GM23248 (cell line): ENCODE measurements around the gene MOGAT2. TPM values are rescaled to one million over a fixed set of nuclear protein-coding genes. Genes with fewer than 3 reads are reported as not detected.

Source experiments
- DNase-seq: peaks from one replicate; pipeline ENCODE4 v3.0.0-alpha.2; 2015
- H2AFZ ChIP-seq: fragments of 200-600 bp; sonication (generic); 2 replicates; pipeline ENCODE4 v1.6.1; 2016; ENCODE audit warnings: antibody characterized with exemption
- H3F3A ChIP-seq: fragments of 200-600 bp; sonication (generic); 2 replicates; pipeline ENCODE4 v1.6.1; 2016; ENCODE audit warnings: mild to moderate bottlenecking, antibody characterized with exemption, mixed run types; ENCODE audit not compliant: insufficient read depth
- H3K27ac ChIP-seq: fragments of 200-600 bp; sonication (generic); 2 replicates; pipeline ENCODE4 v1.5.1; 2016; ENCODE audit warnings: mild to moderate bottlenecking
- H3K27me3 ChIP-seq: fragments of 200-600 bp; sonication (generic); replicated peaks from 2 replicates; pipeline ENCODE4 v1.6.1; 2016; ENCODE audit warnings: mild to moderate bottlenecking; ENCODE audit not compliant: insufficient read depth
- H3K36me3 ChIP-seq: fragments of 200-600 bp; sonication (generic); 2 replicates; pipeline ENCODE4 v1.6.1; 2016; ENCODE audit warnings: low read depth, mild to moderate bottlenecking
- H3K4me1 ChIP-seq: fragments of 200-600 bp; sonication (generic); 2 replicates; pipeline ENCODE4 v1.6.1; 2016; ENCODE audit warnings: mild to moderate bottlenecking; ENCODE audit not compliant: insufficient read depth
- H3K4me2 ChIP-seq: fragments of 200-600 bp; sonication (generic); one replicate; pipeline ENCODE4 v1.6.1; 2016; ENCODE audit warnings: mild to moderate bottlenecking; ENCODE audit not compliant: unreplicated experiment
- H3K4me3 ChIP-seq: fragments of 200-600 bp; sonication (generic); 2 replicates; pipeline ENCODE4 v1.5.1; 2016; ENCODE audit warnings: mild to moderate bottlenecking
- H3K79me2 ChIP-seq: fragments of 200-600 bp; sonication (generic); 2 replicates; pipeline ENCODE4 v1.6.1; 2016; ENCODE audit warnings: mild to moderate bottlenecking; ENCODE audit not compliant: insufficient read depth
- H3K9ac ChIP-seq: fragments of 200-600 bp; sonication (generic); 2 replicates; pipeline ENCODE4 v1.6.1; 2016; ENCODE audit warnings: mild to moderate bottlenecking
- H3K9me2 ChIP-seq: fragments of 200-600 bp; sonication (generic); 2 replicates; pipeline ENCODE4 v1.6.1; 2016; ENCODE audit warnings: mixed run types, mild to moderate bottlenecking, moderate library complexity; ENCODE audit not compliant: insufficient read depth
- H3K9me3 ChIP-seq: fragments of 200-600 bp; sonication (generic); one replicate; pipeline ENCODE4 v1.6.1; 2017; ENCODE audit warnings: low read depth
- H4K20me1 ChIP-seq: fragments of 200-600 bp; sonication (generic); 2 replicates; pipeline ENCODE4 v1.6.0; 2016; ENCODE audit not compliant: insufficient read depth
- EZH2 ChIP-seq: fragments of 200-600 bp; sonication (generic); IDR thresholded peaks from 2 replicates; pipeline ENCODE4 v1.6.1; 2018; ENCODE audit warnings: antibody characterized with exemption, mild to moderate bottlenecking; ENCODE audit not compliant: insufficient read depth, poor library complexity, severe bottlenecking
- EZH2phosphoT487 ChIP-seq: fragments of 200-600 bp; sonication (generic); IDR thresholded peaks from 2 replicates; pipeline ENCODE4 v1.6.1; 2018; ENCODE audit warnings: antibody characterized with exemption, moderate library complexity, mild to moderate bottlenecking, low read depth; ENCODE audit not compliant: insufficient read depth
- WGBS, 2 experiments: methylation state at CpG; one replicate each; pipeline ENCODE4 v1.1.6; 2015 to 2017; ENCODE audit warnings: low lambda C conversion rate in 2 of 2, low coverage in 1 of 2; ENCODE audit errors: missing lambda C conversion rate in 2 of 2; 5-methylcytosine and 5-hydroxymethylcytosine counted together
- in situ Hi-C: fragments of 300-500 bp; cut with MboI; formaldehyde crosslinking; loops from 2 replicates; pipeline ENCODE4 v1.15.0; 2020
- polyA plus RNA-seq: library from polyadenylated mRNA; unstranded; fragments of >200 nt; fragmentation: Nextera tagmentation; extraction: Ambion mirVana; gene quantifications from 2 replicates; pipeline ENCODE4 v1.2.1, GENCODE V29; 2016
- total RNA-seq: library from RNA; depleted of rRNA; stranded (reverse); fragments of >200 nt; shearing (Covaris generic); gene quantifications from 2 replicates; pipeline ENCODE4 v1.2.3, GENCODE V29; 2014

The MOGAT2 gene
- total and polyA plus RNA-seq, 2 experiments from 2014 or later = not detected

DNA sequence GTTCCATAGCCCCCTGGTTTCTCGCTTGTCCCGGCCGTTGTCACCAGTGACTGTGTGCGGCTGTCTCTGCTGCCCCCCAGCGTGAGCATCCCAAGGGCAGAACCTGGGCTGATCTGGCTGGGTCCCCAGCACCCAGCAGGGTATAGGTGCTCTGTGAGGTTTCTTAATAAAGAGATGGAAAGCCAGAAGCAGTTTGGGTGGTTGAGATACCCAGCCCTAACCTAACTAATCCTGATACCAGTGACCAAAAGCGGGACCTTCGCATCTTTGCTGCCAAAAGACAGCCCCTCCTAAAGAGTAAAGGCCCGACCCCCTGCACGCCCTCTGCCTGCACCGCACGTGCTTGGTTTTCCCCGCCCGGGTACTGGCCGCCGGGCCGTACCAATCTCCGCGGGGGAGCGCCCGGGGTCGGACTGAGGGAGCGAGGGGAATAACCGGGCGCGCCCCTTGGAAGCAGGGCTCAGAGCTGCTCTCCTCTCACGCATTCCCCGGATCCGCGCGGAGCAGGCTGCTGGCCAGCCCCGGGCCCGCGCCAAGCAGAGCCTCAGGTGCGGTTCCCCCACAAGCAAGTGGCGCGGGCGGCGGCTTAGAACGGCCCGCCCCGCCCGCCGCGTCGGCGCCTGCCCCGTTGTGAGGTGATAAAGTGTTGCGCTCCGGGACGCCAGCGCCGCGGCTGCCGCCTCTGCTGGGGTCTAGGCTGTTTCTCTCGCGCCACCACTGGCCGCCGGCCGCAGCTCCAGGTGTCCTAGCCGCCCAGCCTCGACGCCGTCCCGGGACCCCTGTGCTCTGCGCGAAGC is 50.7 kb downstream of the MOGAT2 start, which contains the start of gene DGAT2:
TSS of gene DGAT2 (plus strand) at position 667 of the 797 bp plus-strand sequence. CDS start 214 bp downstream, outside the sequence.
- no peaks in the 10 kb centered on the region for H3K9me2 ChIP-seq
- H3K36me3 ChIP-seq = no peaks in the 10 kb centered on the region
- peak within 1 kb of the TSS; percentile 72 for H3K4me3 ChIP-seq
- peak within 1 kb of the TSS; percentile 79 for H3K9ac ChIP-seq
- no peaks in the 10 kb centered on the region for H4K20me1 ChIP-seq
- H3K27me3 ChIP-seq = no peaks in the 10 kb centered on the region
- H3F3A ChIP-seq = peaks cover 16% of the 10 kb centered on the region
- H3K4me1 ChIP-seq = peaks cover 14% of the 10 kb centered on the region
- H3K9me3 ChIP-seq = no peaks in the 10 kb centered on the region
- H3K4me2 ChIP-seq = peak within 1 kb of the TSS; percentile 82
- in situ Hi-C loops = no loop called here
- no peak for TF ChIP-seq EZH2
- TF ChIP-seq EZH2phosphoT487 = no peak
- H3K79me2 ChIP-seq = no peaks in the 10 kb centered on the region
- no peak within 1 kb of the TSS for H3K27ac ChIP-seq
- H2AFZ ChIP-seq = peak within 1 kb of the TSS; percentile 75
- 4 to 5% methylated on average over 45 to 47 of the region's 66 CpGs for WGBS, 2 experiments
- peak; percentile 90 for DNase-seq

DNA sequence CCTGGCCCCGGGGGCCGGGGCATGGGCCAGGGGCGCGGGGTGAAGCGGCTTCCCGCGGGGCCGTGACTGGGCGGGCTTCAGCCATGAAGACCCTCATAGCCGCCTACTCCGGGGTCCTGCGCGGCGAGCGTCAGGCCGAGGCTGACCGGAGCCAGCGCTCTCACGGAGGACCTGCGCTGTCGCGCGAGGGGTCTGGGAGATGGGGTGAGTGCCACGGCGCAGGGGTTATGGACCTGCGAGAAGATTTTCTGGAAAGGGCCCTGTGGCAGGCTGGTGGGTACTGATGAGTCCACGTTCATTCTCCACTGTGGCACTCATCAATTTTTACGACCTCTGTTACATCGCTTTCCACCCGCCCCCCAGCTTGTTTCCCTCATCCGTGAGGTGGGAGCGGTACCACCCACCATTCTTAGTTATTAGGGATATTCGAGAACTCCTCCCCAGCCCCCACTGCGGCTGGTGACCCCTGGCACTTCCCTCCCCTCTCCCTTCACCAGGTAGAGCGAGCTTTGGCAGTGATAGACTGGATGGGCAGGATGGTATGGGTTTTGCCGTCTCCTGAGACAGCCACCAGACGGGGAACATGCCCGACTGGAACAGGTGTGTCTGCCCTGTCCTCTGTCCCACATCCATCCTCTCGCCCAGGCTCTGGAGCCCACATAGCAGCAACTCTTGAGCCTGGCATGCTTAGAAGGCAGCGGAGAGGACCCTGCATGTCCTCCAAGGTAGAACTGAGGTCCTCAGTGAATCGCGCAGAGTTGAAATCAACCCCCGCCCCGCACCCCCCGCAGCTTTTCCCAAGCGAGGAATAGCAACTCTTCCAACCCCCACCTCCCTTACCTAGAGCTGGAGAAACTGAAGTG is 51.5 kb downstream of the MOGAT2 start:
- H3K4me1 ChIP-seq = peaks cover 14% of the 10 kb centered on the region
- WGBS, 2 experiments = 26 to 34% methylated on average over 35 to 37 of the region's 46 CpGs
- peaks cover 16% of the 10 kb centered on the region for H3F3A ChIP-seq
- no peaks in the 10 kb centered on the region for H3K27me3 ChIP-seq
- TF ChIP-seq EZH2 (no peak), EZH2phosphoT487 (no peak)
- peak overlapping the region; percentile 72 for H3K4me3 ChIP-seq
- no peaks in the 10 kb centered on the region for H3K79me2 ChIP-seq
- H4K20me1 ChIP-seq = no peaks in the 10 kb centered on the region
- no peak overlapping the region for H3K27ac ChIP-seq
- H3K9me3 ChIP-seq = no peaks in the 10 kb centered on the region
- no peaks in the 10 kb centered on the region for H3K9me2 ChIP-seq
- peak overlapping the region; percentile 75 for H2AFZ ChIP-seq
- DNase-seq = peak; percentile 16
- H3K4me2 ChIP-seq = peak overlapping the region; percentile 82
- in situ Hi-C loops = no loop called here
- H3K9ac ChIP-seq = peak overlapping the region; percentile 79
- no peaks in the 10 kb centered on the region for H3K36me3 ChIP-seq

- H3K36me3 ChIP-seq = no peaks in the 10 kb centered on the region
- no peaks in the 10 kb centered on the region for H3K79me2 ChIP-seq
- peaks cover 16% of the 10 kb centered on the region for H3F3A ChIP-seq
- WGBS, 2 experiments = 66 to 67% methylated on average over 5 of the region's 5 CpGs
- H3K4me1 ChIP-seq = peaks cover 14% of the 10 kb centered on the region
- no peak for DNase-seq
- no peak overlapping the region for H3K4me2 ChIP-seq
- no peak for TF ChIP-seq EZH2phosphoT487
- no peak for TF ChIP-seq EZH2
- H3K27ac ChIP-seq = no peak overlapping the region
- no peak overlapping the region for H3K4me3 ChIP-seq
- in situ Hi-C loops = no loop called here
- H4K20me1 ChIP-seq = no peaks in the 10 kb centered on the region
- H3K9me3 ChIP-seq = no peaks in the 10 kb centered on the region
- H2AFZ ChIP-seq = no peak overlapping the region
- H3K9me2 ChIP-seq = no peaks in the 10 kb centered on the region
- H3K9ac ChIP-seq = no peak overlapping the region
- H3K27me3 ChIP-seq = no peaks in the 10 kb centered on the region
Observed at GRCh38 chr11:75770102-75770501, 52.5 kb downstream of the MOGAT2 start.

GRCh38 chr11:75771646-75772410 is 54.2 kb downstream of the MOGAT2 start:
- H3K4me2 ChIP-seq = peak overlapping the region; percentile 42
- no peaks in the 10 kb centered on the region for H3K9me2 ChIP-seq
- H3K9ac ChIP-seq = 0 out of 2 replicates have a peak overlapping the region, but pooled peaks have one; percentile 5
- DNase-seq = peak; percentile 96
- H2AFZ ChIP-seq = no peak overlapping the region
- peak overlapping the region; percentile 56 for H3K27ac ChIP-seq
- no peaks in the 10 kb centered on the region for H3K9me3 ChIP-seq
- no peaks in the 10 kb centered on the region for H3K27me3 ChIP-seq
- in situ Hi-C loops = no loop called here
- H3K4me3 ChIP-seq = no peak overlapping the region
- H3K4me1 ChIP-seq = peaks cover 14% of the 10 kb centered on the region
- H4K20me1 ChIP-seq = no peaks in the 10 kb centered on the region
- peaks cover 16% of the 10 kb centered on the region for H3F3A ChIP-seq
- TF ChIP-seq EZH2 (no peak), EZH2phosphoT487 (no peak)
- WGBS, 2 experiments = 54 to 56% methylated on average over 6 of the region's 6 CpGs
- H3K79me2 ChIP-seq = no peaks in the 10 kb centered on the region
- H3K36me3 ChIP-seq = no peaks in the 10 kb centered on the region
